Endothelial cell of umbilical vein (primary cell): Measurements from ENCODE around the gene ADARB1. TPM values are rescaled to one million over a fixed set of nuclear protein-coding genes. Genes with fewer than 3 reads are reported as not detected.

ENCODE experiments used
- BruUV-seq: library from RNA; stranded (reverse); fragments of 400-500 nt; replicated peaks from 2 replicates; lab custom pipeline; 2021; lab: Mats Ljungman, UMichigan
- CTCF ChIA-PET: fragments of 300-600, 350-600 bp; sonication (Branson Sonifier 250); formaldehyde crosslinking; loops from one replicate; lab custom pipeline; 2021; ENCODE audit warnings: antibody characterized with exemption, inconsistent platforms; lab: Charles Lee
- POLR2A ChIA-PET: fragments of 300-600, 350-600 bp; sonication (Branson Sonifier 250); formaldehyde crosslinking; loops from one replicate; lab custom pipeline; 2021; ENCODE audit warnings: antibody characterized with exemption, inconsistent platforms; lab: Charles Lee
- DNase-seq: peaks from one replicate; pipeline ENCODE4 v3.0.0-alpha.2; 2011; ENCODE audit warnings: low read depth, low spot score
- FAIRE-seq: peaks from 2 replicates; lab custom pipeline; 2011; peaks lifted over from hg19 to GRCh38; lab: Jason Lieb, UNC
- H2AFZ ChIP-seq: 2 replicates; pipeline ENCODE4 v1.6.0; 2012; ENCODE audit warnings: low read depth, low read length, control low read depth, inconsistent platforms
- H3K27ac ChIP-seq: 2 replicates; pipeline ENCODE4 v1.5.1; 2011; ENCODE audit warnings: low read depth, mild to moderate bottlenecking, control low read depth, low read length, moderate library complexity; ENCODE audit not compliant: insufficient read depth
- H3K27me3 ChIP-seq, 2 experiments: 2 replicates each; pipeline versions ENCODE4 v1.6.0 to v1.6.1; 2011; ENCODE audit warnings: low read length in 2 of 2, mixed read lengths in 1 of 2; ENCODE audit not compliant: control insufficient read depth in 2 of 2, insufficient read depth in 2 of 2
- H3K36me3 ChIP-seq, 2 experiments: 2 replicates in 1 of 2; 3 replicates in 1 of 2; pipeline ENCODE4 v1.5.1; 2011; ENCODE audit warnings: low read length in 2 of 2, mild to moderate bottlenecking in 1 of 2, moderate library complexity in 1 of 2; ENCODE audit not compliant: control insufficient read depth in 2 of 2, insufficient read depth in 2 of 2; ENCODE audit errors: extremely low read depth in 1 of 2
- H3K4me1 ChIP-seq: 3 replicates; pipeline ENCODE4 v1.5.1; 2011; ENCODE audit warnings: mild to moderate bottlenecking, low read length; ENCODE audit not compliant: control insufficient read depth, insufficient read depth; ENCODE audit errors: extremely low read depth
- H3K4me2 ChIP-seq: 2 replicates; pipeline ENCODE4 v1.6.1; 2011; ENCODE audit warnings: low read length, control low read depth, mixed read lengths; ENCODE audit not compliant: insufficient read depth
- H3K4me3 ChIP-seq, 3 experiments: fragments of 200-600 bp in 1 of 3; sonication (generic), shearing (Covaris generic) in 1 of 3; replicated peaks in 1 of 3; 2 replicates each; pipeline ENCODE4 v1.5.1; 2011 to 2016; ENCODE audit warnings: control low read depth in 3 of 3, low read length in 3 of 3, mild to moderate bottlenecking in 2 of 3, inconsistent platforms in 1 of 3, low read depth in 1 of 3, moderate library complexity in 1 of 3; ENCODE audit not compliant: insufficient read depth in 1 of 3
- H3K79me2 ChIP-seq: 2 replicates; pipeline ENCODE4 v1.6.0; 2012; ENCODE audit warnings: low read length, inconsistent platforms; ENCODE audit not compliant: control insufficient read depth, insufficient read depth
- H3K9ac ChIP-seq: replicated peaks from 2 replicates; pipeline ENCODE3; 2011; ENCODE audit warnings: low read length, control low read depth; ENCODE audit not compliant: insufficient read depth; ENCODE audit errors: extremely low read depth
- H3K9me1 ChIP-seq: replicated peaks from 3 replicates; pipeline ENCODE4 v1.6.0; 2011; ENCODE audit warnings: mild to moderate bottlenecking, low read length; ENCODE audit not compliant: control insufficient read depth, insufficient read depth; ENCODE audit errors: extremely low read depth
- H3K9me3 ChIP-seq: replicated peaks from 2 replicates; pipeline ENCODE4 v1.5.1; 2012; ENCODE audit warnings: low read length, inconsistent platforms; ENCODE audit not compliant: control insufficient read depth, insufficient read depth
- H4K20me1 ChIP-seq: replicated peaks from 2 replicates; pipeline ENCODE3; 2011; ENCODE audit warnings: mild to moderate bottlenecking, low read length; ENCODE audit not compliant: control insufficient read depth, insufficient read depth; ENCODE audit errors: extremely low read depth
- CTCF ChIP-seq, 2 donors: IDR thresholded peaks; 1 replicate in 1 of 2; 2 replicates in 1 of 2; pipeline ENCODE4 v1.5.1; 2011; ENCODE audit warnings: low read length in 2 of 2, mild to moderate bottlenecking in 2 of 2, moderate library complexity in 2 of 2, control low read depth in 1 of 2, inconsistent platforms in 1 of 2, low read depth in 1 of 2; ENCODE audit not compliant: insufficient read depth in 1 of 2; ENCODE audit errors: extremely low read depth in 1 of 2
- EZH2 ChIP-seq: IDR thresholded peaks from 2 replicates; pipeline ENCODE4 v1.6.1; 2012; ENCODE audit warnings: borderline replicate concordance, low read depth, mild to moderate bottlenecking, moderate library complexity, low read length, inconsistent platforms; ENCODE audit not compliant: severe bottlenecking
- FOS ChIP-seq: IDR thresholded peaks from 2 replicates; pipeline ENCODE4 v1.6.1; 2011; ENCODE audit warnings: mild to moderate bottlenecking, low read length, moderate library complexity, borderline replicate concordance; ENCODE audit not compliant: insufficient read depth
- GATA2 ChIP-seq: IDR thresholded peaks from 2 replicates; pipeline ENCODE4 v1.7.0; 2011; ENCODE audit warnings: low read depth, mild to moderate bottlenecking, moderate library complexity, mixed read lengths, low read length; ENCODE audit not compliant: insufficient read length, insufficient read depth
- JUN ChIP-seq: IDR thresholded peaks from 2 replicates; pipeline ENCODE4 v1.6.1; 2011; ENCODE audit warnings: borderline replicate concordance, low read depth; ENCODE audit not compliant: insufficient read length, insufficient read depth
- MAX ChIP-seq: IDR thresholded peaks from 2 replicates; pipeline ENCODE4 v1.6.1; 2011; ENCODE audit not compliant: insufficient read depth, insufficient read length
- MYC ChIP-seq: IDR thresholded peaks from one replicate; pipeline ENCODE4 v1.6.1; 2011; ENCODE audit warnings: mild to moderate bottlenecking, low read depth, low read length
- POLR2A ChIP-seq: IDR thresholded peaks from 2 replicates; pipeline ENCODE4 v1.6.1; 2012; ENCODE audit warnings: low read depth, mild to moderate bottlenecking, control low read depth, low read length
- POLR2AphosphoS5 ChIP-seq: IDR thresholded peaks from 2 replicates; pipeline ENCODE4 v1.6.1; 2012; ENCODE audit warnings: low read depth, mild to moderate bottlenecking, control low read depth, low read length, moderate library complexity; ENCODE audit not compliant: insufficient read depth
- dilution Hi-C: fragments of 300-500 bp; cut with MboI; formaldehyde crosslinking; loops from one replicate; pipeline ENCODE4 v1.15.0; 2019; ENCODE audit warnings: low sequenced_read_pairs; ENCODE audit not compliant: extremely low pct_ligation_motif_present
- intact Hi-C: fragments of 100-400 bp; cut with micrococcal nuclease; formaldehyde crosslinking; loops from one replicate; pipeline ENCODE4 v1.10.0; 2022
- polyA plus RNA-seq, 4 experiments: library from polyadenylated mRNA; depleted of rRNA in 3 of 4; stranded (reverse) in 3 of 4; unstranded in 1 of 4; fragments of >200 nt; gene quantifications; 2 replicates each; pipeline versions ENCODE4 v1.2.1 to v1.2.3, GENCODE V29; 2011 to 2012; ENCODE audit warnings: missing spikeins in 1 of 4
- total RNA-seq: library from RNA; stranded (reverse); gene quantifications from 2 replicates; pipeline ENCODE4 v1.2.3, GENCODE V29; 2021

Gene ADARB1
- total and polyA plus RNA-seq, 2 donors (not counting 3 experiments of a cell fraction or from before 2014, with no cell fraction given) = 32.5 to 54.3 TPM

DNA sequence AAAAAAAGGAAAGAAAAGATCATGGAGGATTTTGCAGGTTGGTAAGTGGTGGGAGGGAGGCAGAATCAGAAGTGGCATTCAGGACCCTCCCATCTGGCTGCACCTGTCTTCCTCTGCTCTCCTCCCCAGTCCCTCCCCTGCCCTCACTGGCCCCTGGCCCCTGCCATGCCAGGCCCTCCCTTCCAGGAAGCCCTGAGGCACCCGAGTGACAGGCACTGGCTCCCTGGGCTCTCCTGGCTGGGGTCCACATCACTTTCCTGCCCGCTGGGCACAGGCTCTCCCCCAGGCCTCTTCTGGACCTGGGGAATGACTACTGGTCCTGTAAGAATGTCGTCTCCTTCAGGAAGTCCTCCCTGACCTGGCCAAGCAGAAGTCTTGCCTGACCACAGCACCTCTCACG, 15.3 kb upstream of the ADARB1 start:
- intact Hi-C loops = no loop called here
- Histone ChIP-seq H4K20me1 (no peaks in the 10 kb centered on the region), H2AFZ (no peak overlapping the region), H3K4me2 (no peak overlapping the region), H3K79me2 (no peaks in the 10 kb centered on the region), H3K9me3 (no peaks in the 10 kb centered on the region), H3K4me1 (peaks cover 17% of the 10 kb centered on the region), H3K9ac (no peak overlapping the region), H3K4me3 (no peak overlapping the region), H3K27me3 (no peaks in the 10 kb centered on the region), H3K9me1 (no peaks in the 10 kb centered on the region), H3K27ac (no peak overlapping the region), H3K36me3 (no peaks in the 10 kb centered on the region)
- CTCF ChIA-PET = no interaction called here
- POLR2A ChIA-PET = no interaction called here
- dilution Hi-C loops = no loop called here
- no peak for FAIRE-seq
- no TSS peak for BruUV-seq
- DNase-seq = no peak
- TF ChIP-seq FOS (no peak), POLR2AphosphoS5 (no peak), POLR2A (no peak), MAX (no peak), EZH2 (no peak), CTCF (IDR thresholded peaks at IDR 0.05; ENCODE audit: extremely low read depth in 1 of 2, insufficient read depth in 1 of 2, low read depth in 1 of 2, low read length in 2 of 2) (no peak), MYC (no peak), JUN (no peak), GATA2 (no peak)
